NCI-H1105 treated with DMSO at 0.1 percent for 48 hours (cell line): ENCODE data around the gene GJD2.

ENCODE experiments used
- DNase-seq: peaks from one replicate; lab custom pipeline; 2025; lab: John Stamatoyannopoulos, UW

GJD2 gene

GRCh38 chr15:34754674-34755418 is at the start of gene GJD2:
Gene GJD2, minus strand, starts transcription at chr15:34754998. Its CDS starts 510 bp downstream, at chr15:34754488.
- DNase-seq = peak; percentile 22

GRCh38 chr15:34804113-34804512 is 49.3 kb upstream of the GJD2 start:
- DNase-seq = no peak

GRCh38 chr15:34802803-34803750 is 48.3 kb upstream of the GJD2 start:
- no peak for DNase-seq

GRCh38 chr15:34802371-34802770 is 47.6 kb upstream of the GJD2 start:
- DNase-seq = no peak

- peak; percentile 27 for DNase-seq
Observed at GRCh38 chr15:34799149-34800101, 44.6 kb upstream of the GJD2 start.

- no peak for DNase-seq
Observed at GRCh38 chr15:34796847-34797435, 42.1 kb upstream of the GJD2 start.

GRCh38 chr15:34795267-34796081 is 40.7 kb upstream of the GJD2 start, which contains the start of gene ACTC1:
Gene ACTC1, minus strand, starts transcription at chr15:34795549. Its CDS starts 741 bp downstream, at chr15:34794808.
- DNase-seq = no peak

GRCh38 chr15:34794590-34795206 is 39.9 kb upstream of the GJD2 start:
- no peak for DNase-seq

- DNase-seq = no peak
Observed at GRCh38 chr15:34793901-34794300, 39.1 kb upstream of the GJD2 start.

- DNase-seq = no peak
Observed at GRCh38 chr15:34793071-34793470, 38.3 kb upstream of the GJD2 start.

GRCh38 chr15:34791701-34792100 is 36.9 kb upstream of the GJD2 start:
- DNase-seq = no peak

GRCh38 chr15:34790121-34790520 is 35.3 kb upstream of the GJD2 start:
- no peak for DNase-seq

GRCh38 chr15:34789326-34789725 is 34.5 kb upstream of the GJD2 start:
- no peak for DNase-seq

GRCh38 chr15:34786206-34786605 is 31.4 kb upstream of the GJD2 start:
- DNase-seq = no peak

GRCh38 chr15:34783991-34784390 is 29.2 kb upstream of the GJD2 start:
- DNase-seq = no peak

- DNase-seq = no peak
Observed at GRCh38 chr15:34783431-34783830, 28.6 kb upstream of the GJD2 start.

- DNase-seq = no peak
Observed at GRCh38 chr15:34782901-34783300, 28.1 kb upstream of the GJD2 start.

GRCh38 chr15:34780725-34781124 is 25.9 kb upstream of the GJD2 start:
- no peak for DNase-seq

- DNase-seq = no peak
Observed at GRCh38 chr15:34776606-34777105, 21.9 kb upstream of the GJD2 start.

- DNase-seq = no peak
Observed at GRCh38 chr15:34773917-34774316, 19.1 kb upstream of the GJD2 start.
